GM21737 (cell line): ENCODE measurements around the gene FOXD1.

Source experiments
- ATAC-seq: cut with Tn5 transposase; IDR thresholded peaks from one replicate; pipeline ENCODE4 v1.9.1; 2021; ENCODE audit warnings: mild to moderate bottlenecking, moderate library complexity; ENCODE audit not compliant: unreplicated experiment

FOXD1 gene

DNA sequence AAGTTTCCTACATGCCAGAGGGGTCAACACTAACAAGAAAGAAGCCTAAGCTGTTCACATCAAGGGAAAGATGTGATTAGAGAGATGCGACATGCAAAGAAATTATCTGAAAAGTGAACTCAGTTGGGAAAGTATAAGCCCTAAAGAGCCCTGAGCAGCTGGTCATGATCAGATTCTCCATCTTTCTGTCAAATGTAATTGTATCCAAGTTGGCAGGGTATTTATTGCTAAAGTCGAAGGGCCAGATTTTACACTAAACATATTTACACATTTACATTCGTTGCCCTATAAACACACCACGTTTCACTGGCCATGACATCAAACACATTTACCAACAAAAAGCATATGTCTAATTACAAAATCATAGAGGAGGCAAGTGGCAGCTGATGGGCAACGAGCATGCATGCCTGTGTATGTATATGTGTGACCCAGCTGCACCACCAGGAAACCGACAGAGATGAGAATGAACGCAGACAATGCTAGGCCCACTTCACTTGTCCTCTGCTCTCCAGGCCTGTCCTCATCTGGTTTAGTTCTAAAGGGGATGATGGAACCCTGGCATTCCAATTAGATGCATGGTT is 6.3 kb downstream of the FOXD1 start:
- no peak for ATAC-seq

DNA sequence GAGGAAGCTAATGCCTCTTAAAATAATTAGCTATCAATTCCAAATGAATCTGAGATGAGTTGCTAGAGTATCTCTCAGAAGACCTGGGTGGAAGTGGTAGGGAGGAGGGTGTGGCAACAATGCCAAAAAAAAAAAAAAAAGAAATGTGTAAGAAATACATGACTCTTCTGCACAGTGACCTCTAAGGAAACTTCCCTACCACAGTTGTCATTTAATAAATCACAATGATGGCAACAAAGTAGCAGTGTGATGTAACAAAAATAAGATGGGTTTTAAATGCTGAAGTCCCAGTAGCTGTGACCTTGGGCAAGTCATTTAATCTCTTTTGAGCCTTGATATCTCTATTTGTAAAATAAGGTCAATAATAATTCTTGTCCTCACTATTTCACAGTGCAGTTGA is 7.2 kb downstream of the FOXD1 start:
- no peak for ATAC-seq

DNA sequence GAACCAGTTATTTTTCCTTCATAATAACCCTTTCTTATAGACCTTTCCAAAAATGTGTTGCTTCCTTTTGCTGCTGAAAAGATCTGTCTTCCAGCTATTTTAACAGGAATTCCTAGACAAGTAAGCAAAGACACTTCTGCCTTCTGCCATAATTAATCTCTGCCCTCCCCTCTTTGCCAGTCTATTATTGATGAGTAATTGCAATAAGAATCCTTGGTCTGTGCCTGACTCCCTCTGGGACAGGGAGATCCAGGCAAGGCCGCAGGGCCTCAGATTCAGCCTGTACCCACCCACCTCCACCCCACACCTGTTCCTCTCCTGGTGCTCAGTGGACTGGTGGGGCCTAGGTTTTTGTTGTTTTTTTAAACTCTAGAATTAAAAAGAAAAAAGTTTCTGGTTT is 8.3 kb downstream of the FOXD1 start:
- ATAC-seq: no peak

DNA sequence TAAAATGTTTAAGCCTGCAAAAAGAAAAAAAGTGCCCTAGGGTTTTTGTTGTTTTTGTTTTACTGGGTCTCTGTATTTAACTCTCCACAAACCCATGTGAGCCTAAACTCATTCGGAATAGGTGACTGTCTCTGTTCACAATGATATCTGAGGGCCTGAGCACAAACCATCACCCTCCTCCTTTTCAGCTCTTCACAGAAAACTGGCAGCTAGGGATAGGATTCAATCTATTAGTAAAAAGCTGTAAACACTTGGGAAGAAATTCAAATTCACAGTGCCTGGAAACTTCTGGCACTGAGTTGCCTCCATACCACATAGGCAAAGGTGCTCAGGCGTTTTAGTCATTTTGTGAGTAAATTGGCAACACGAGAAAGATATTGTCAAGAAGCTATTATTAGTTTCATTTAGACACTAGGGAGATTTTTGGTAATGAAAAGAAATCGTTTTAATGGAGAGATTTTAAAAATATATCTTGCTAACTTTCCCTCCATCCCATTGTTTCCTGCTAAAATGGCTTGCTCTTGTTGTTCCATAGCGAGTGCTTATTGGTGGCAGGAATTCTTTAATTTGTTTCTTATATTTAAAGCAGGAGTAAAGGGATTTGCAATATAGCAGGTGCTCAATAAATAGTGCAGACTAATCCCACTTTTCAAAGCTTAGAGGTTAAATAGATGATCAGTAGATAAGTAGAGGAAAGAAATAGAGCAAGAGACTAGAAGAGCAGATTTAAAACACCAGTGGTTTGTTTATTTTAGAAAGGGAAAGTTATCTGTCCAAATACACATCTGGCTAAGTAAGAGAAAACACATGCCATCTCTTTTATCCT is 9.7 kb downstream of the FOXD1 start:
- no peak for ATAC-seq

GRCh38 chr5:73437777-73438644 is 10.6 kb downstream of the FOXD1 start:
- no peak for ATAC-seq

- no peak for ATAC-seq
Measured at GRCh38 chr5:73437101-73437776, 11.3 kb downstream of the FOXD1 start.

GRCh38 chr5:73436535-73437100 is 12.0 kb downstream of the FOXD1 start:
- ATAC-seq: no peak

GRCh38 chr5:73435759-73436534 is 12.6 kb downstream of the FOXD1 start:
- no peak for ATAC-seq

DNA sequence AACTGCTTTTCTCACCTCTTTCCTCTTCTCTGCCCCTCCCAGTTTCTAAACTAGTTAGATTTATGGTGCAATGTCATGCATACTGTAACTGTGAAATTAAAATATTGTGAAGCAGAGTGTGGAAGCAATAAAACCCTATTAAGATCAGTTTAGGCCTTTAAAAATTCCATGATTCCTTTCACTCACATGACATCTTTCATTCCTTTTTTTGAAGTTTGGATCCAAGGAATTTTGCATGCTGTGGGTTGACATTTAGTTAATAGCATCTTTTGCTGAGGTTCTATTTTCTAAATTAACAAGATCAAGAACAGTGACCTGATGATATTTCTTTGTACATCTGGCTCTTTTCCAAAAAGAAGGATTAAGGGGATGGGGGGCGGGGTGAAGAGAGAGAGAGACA is 13.7 kb downstream of the FOXD1 start:
- no peak for ATAC-seq

GRCh38 chr5:73434461-73434860 is 14.1 kb downstream of the FOXD1 start:
- ATAC-seq: no peak

DNA sequence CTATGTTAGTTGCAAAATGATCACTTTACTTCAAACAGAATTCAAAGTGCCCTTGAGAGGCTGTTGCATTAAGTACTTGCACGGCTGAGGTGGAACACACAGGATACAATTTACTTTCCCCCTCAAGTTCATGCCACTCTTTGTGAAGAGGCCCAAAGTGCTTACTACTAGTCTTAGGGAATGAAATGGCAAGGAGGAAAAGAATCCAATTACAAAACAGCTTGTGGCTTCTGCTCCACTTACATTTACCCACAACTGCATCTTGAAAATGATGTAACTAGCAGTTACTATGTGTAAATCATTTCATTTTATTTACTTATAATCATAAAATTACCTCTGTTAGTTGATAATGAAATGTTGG is 14.6 kb downstream of the FOXD1 start:
- no peak for ATAC-seq

DNA sequence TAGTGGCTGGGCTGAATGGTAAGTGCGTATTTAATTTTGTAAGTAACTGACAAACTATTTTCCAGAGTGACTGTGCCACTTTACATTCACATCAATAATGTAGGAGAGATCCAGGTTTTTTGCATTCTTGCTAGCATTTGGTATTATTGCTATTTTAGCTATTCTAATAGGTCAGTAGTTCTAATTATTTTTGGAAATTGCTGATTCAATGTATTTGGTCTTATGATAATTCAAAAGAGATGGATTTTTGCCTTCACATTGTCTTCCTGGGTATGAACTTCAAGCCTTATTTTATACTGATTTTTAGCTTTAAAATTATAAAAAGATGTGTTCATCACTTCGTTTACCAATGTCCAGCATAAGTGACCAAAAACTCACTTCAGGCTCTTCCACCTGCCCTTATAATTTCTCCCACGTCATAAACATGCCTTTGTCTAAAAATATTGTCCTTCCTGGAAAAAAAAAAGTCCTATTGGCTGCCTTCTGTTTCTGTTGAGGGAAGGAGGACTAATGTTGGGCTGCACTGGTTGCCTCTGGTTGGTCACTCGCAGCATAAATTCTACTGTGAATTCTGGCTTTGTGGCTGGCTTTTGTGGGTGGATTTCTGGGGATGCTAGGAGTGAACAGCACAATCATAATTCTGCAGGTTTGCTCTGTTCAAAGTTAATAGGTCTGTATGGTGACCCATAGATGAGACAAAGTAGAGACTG is 15.2 kb downstream of the FOXD1 start:
- ATAC-seq: no peak

DNA sequence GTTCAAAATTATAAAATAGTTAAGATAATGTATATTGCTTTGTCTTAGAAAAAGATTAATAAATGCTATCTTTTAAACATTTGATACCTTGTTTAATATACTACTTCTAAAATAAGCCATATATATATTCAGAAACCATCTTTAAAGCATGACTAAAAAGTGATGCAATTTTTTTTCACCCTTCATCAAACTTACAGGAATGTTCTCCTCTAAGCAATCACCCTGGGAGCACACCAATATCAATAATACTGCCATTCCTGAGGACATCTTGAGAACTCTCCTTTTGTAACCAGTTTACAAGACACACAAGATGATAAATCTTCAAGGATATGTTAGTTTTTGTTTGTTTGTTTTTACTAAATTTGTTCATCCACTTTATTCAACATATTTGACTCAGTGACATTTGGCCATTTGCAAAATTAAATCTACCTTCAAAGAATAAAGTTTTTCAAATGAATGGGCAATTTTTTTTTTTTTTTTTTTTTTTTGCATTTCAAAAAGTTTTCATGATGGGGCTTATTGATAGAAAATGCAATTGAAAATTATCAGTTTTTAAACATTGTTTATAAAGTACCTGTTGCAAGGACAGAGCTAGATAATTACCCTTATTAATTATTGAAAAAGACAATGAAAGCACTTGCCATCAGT is 17.2 kb downstream of the FOXD1 start:
- no peak for ATAC-seq

GRCh38 chr5:73426034-73426433 is 22.5 kb downstream of the FOXD1 start:
- ATAC-seq: no peak

DNA sequence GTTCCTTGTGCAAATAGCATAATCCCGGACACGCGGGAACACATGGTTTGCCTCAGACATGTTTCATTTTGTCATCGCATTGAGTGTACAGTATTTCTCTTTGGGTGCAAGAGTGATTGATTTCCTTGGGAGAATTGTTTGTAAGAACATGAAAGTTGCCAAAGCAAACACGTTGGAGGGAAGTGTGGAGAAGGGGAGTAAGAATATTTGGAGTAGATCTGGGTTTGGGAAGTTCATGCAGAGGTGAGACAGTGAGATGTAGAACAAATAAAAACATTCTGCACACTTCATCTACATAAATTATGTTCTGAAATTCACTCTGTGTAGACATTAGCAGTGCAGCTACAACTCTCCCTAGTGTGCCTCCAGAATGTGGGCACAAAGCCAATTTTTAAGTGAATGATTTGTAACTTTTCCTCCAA is 24.0 kb downstream of the FOXD1 start:
- ATAC-seq: no peak

GRCh38 chr5:73422164-73422563 is 26.4 kb downstream of the FOXD1 start:
- no peak for ATAC-seq

DNA sequence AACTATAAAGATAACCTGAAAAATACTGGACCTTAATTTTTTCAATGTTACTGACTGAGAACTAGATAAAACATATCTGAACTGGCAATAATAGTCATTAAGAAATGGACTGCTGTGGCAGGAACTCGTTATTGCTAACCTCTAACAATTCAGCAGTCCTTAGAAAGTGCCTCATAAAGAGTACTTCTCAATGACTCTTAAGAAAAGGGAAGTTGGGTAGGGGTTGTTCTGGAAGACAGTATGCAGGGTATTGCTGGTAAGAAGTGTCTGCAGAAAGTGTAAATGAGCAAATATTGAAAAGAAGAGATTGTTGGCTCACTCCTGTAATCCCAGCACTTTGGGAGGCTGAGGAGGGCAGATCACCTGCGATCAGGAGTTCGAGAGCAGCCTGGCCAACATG is 27.9 kb downstream of the FOXD1 start:
- ATAC-seq: no peak

DNA sequence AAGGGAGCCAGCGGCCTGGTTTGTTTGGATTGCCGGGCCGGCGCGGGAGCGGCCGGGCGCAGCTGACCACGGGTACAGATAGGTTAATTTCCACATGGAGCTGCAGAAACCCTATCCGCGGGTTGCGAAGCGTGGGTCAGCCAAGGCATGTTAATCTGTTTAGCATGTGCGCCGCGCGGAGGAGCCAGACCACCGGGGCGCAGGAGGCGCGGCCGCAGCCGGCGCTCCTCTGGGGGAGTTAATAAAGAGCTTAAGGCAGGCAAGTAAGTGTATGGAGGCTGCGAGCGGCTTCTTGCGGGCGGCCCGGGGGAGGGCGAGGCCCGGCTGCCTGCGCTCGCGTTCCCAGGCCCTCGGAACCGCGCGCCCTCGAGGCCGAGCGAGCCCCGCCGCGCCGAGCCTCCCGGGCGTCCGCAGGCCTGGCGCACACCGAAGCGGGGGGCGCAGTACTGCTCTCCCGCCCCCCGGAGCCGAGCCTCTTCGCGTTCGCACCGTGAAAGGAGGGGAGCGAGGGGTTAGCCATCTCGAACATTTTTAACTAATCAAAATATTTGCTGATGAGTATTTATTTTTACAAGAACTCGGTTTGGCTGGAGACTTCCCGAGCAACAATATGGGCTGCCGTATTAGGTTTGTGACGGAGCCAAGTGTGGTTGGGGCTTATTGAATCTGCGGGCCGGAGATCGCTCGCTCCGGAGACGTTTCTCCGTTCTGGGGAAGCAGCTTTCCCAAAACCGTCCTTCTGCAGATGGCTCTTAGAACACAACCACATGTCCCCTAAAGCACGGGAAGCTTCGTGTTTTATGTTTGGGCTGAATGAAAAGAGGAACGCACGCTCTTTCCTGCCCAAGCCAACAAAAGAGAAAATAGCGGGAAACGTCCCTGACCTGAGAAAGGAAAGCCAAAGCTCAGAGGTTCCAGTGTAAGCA is 28.8 kb downstream of the FOXD1 start:
- no peak for ATAC-seq
